NCI-H2029 treated with DMSO at 0.1 percent for 48 hours (cell line): ENCODE measurements around the gene TMEM141.
A peak's percentile ranks its signal among the peaks of the same experiment; 100 is the strongest.
"Not testable (repeated sequence)": the region's sequence is repeated elsewhere in the genome, so short reads cannot be mapped to it uniquely, and the experiment has no call there.

Experiments used
- DNase-seq: peaks from one replicate; lab custom pipeline; 2025; lab: John Stamatoyannopoulos, UW

Gene TMEM141

DNA sequence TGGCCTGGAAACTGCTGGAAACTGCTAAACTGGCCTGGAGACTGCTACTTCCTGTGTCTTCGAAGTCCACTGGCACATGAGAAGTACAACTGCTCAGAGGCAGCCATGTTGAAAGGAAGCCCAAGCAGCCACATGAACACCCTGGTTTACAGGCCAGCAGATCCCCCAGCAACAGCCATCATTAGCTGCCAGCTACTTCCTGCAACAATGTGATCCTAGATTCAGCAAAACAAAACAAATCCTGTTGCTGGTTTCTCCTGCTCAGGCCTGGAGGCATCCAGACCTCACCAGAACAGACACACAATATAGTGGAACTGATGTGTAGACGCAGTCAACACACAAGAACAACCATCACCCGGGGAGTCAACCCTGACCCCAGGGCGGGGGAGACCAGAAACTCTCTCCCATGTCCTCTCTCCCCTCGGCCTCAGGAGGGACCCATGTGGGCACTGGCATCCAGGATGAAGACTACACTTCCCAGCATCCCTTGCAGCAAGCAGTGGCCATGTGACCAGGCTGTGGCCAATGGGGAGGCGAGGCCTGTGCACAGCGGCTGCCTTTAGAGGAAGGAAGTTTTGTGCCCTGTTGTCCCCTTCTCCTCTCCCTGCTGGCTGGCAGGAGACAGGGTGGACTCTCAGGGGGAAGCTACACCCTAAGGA is 17.6 kb upstream of the TMEM141 start:
- no peak for DNase-seq

DNA sequence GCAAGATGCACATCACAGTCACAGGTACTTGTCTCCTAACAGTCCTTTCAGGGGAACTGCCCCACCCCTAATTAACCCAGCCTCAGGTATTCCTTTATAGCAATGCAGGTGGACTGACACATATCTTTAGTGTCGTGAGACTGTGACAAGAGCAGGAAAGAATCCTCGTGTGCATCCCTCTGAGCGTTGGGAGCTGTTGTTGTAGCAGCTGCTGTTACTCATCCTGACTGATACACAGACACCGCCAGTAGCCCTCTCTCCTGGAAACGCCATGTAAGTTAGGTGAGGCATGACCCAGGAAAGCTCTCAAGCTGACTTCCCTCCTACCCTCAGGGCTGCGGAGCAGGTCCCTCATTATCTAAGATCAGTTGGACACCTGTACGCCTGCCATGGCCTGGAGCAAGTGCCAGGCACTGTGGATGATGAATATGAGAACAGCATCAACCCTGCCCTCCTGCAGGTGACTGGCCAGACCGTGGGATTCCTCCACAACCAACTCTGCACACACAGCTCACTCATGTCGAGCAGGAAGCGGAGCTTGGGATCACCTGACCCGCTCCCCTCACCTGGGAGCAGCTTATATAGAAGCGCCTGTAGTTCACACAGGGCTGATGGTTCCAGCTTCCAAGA is 16.6 kb upstream of the TMEM141 start:
- DNase-seq: no peak

DNA sequence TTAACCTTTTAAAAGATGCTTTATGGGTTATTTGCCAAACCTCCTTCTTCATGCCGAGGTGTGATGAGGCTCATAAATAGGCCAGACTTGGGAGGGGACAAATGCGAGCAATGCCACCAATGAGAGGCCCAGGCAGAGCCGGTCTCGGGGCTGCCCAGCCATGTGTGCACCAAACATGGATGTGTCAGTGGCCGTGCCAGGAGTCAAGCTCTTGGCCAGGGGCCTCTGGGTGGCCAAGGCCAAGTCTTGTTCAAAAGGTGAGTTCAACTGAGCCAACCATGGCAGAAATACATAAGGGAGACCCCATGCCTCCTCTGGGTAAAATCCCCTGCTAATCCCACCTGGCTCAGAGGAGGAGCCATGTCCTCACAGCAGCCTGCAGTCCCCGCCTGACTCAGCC is 16.0 kb upstream of the TMEM141 start:
- no peak for DNase-seq

GRCh38 chr9:136776947-136777346 is 14.2 kb upstream of the TMEM141 start:
- no peak for DNase-seq

- no peak for DNase-seq
Measured at GRCh38 chr9:136777359-136777758, 13.8 kb upstream of the TMEM141 start.

GRCh38 chr9:136779808-136780207 is 11.3 kb upstream of the TMEM141 start:
- no peak for DNase-seq

DNA sequence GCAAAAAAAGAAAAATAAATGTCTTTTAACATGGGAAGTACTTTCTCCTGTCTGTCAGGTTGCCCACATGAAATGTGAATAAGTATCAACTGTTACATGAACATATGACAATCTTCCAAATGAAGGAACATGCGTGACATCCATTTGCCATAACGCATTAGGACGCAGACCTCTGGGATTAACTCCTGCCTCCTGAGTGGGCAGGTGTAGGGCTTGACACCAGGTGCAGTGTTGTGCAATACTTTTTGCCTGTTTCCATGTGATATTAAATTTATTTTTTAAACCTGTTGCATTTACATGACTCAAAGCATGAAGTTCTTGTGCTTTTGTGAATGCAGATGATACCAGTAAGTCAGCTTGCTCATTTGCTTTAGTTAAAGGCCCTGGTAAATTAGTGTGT is 8.7 kb upstream of the TMEM141 start:
- DNase-seq: no peak

GRCh38 chr9:136784249-136784996 is 6.7 kb upstream of the TMEM141 start:
- DNase-seq: no peak

DNA sequence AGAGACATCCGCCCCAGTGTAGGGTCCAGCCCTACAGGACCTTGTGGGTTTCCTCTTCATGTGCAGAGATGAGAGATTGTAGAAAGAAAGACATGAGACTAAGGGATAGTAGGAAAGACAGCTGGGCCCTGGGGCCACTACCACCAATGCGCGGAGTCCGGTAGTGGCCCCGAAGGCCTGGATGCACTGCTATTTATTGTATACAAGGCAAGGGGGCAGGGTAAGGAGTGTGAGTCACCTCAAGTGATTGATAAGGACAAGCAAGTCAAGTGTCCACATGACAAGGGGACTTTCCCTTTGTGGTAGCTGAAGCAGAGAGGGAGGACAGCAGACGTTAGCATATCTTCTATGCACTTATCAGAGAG is 6.2 kb upstream of the TMEM141 start:
- DNase-seq: no peak

- not testable (repeated sequence) for DNase-seq
Measured at GRCh38 chr9:136785565-136786355, 5.4 kb upstream of the TMEM141 start.

DNA sequence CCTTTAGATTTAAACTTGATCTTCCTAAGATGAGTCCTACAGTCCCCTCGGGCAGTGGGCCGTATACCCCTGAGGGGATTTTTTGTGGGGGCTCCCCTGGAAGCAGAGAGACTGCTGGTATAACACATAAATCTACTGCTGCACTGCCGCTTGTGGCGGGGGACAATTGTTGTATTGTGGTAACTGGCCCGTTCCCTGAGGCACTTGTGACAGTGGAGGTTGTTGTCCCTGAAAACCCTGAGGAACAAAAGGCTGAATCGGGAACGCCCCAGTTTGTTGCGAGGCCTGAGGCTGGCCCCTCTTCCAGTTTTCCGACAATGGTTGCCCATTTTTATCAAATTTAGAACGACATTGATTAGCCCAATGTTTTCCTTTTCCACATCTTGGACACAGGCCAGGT is 4.7 kb upstream of the TMEM141 start:
- no peak for DNase-seq

- not testable (repeated sequence) for DNase-seq
Measured at GRCh38 chr9:136786983-136787382, 4.2 kb upstream of the TMEM141 start.

GRCh38 chr9:136787690-136788400 is 3.3 kb upstream of the TMEM141 start:
- peak; percentile 81 for DNase-seq

GRCh38 chr9:136788644-136789522 is 2.3 kb upstream of the TMEM141 start:
- DNase-seq: not testable (repeated sequence)

DNA sequence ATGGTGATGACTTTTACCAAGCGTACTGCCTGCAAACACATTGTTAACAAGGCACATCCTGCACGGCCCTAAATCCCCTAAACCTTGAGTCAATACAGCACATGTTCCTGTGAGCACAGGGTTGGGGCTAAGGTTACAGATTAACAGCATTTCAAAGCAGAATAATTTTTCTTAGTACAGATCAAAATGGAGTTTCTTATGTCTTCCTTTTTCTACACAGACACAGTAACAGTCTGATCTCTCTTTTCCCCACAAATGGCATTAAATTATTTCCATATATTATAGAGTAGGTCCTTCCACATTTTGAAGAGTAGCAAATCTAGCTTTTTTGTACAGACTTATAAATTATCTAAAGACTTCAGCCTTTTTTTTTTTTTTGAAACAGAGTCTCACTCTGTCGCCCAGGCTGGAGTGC is 1.6 kb upstream of the TMEM141 start:
- DNase-seq: no peak

DNA sequence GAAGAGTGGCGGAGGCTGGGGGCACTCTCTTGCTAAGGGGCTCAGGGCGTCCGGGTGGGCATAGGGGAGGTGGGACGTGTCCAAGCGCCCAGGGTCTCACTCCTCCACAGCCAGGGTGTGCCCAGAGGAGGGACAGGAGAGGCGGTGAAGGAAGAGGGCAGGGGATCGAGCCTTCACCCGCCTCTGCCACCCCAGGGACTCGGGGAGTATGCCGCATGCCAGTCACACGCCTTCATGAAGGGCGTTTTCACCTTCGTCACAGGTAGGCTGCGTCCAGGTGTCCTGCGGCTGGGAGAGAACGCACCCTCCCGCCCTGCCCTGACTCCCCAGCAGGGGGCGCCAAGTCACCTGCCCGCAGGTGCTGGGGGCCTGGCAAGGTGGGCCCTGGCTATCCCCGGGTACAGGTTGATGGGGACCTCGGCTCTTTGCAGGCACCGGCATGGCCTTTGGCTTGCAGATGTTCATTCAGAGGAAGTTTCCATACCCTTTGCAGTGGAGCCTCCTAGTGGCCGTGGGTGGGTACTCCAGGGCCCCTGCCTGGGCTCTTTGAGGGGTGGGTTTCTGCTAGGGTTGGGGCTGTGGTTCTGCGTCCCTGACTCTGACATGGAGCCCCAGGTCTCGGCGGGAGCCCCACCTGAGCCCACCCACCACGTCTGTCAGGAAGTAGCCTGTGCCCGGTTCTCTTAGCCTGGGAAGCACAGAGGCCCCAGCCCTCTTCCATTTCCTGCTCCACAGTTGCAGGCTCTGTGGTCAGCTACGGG is 552 bp downstream of the TMEM141 start:
- DNase-seq: peak; percentile 35

- no peak for DNase-seq
Measured at GRCh38 chr9:136792321-136793085, 1.4 kb downstream of the TMEM141 start.

GRCh38 chr9:136793086-136793946 is 2.2 kb downstream of the TMEM141 start:
- no peak for DNase-seq
